Osteocyte (in vitro differentiated cells): ENCODE results near the gene LRFN5. TPM values are rescaled to one million over a fixed set of nuclear protein-coding genes. Genes with fewer than 3 reads are reported as not detected.
"Not testable (repeated sequence)": the region's sequence is repeated elsewhere in the genome, so short reads cannot be mapped to it uniquely, and the experiment has no call there.

Experiments used
- DNase-seq: peaks from one replicate; pipeline ENCODE4 v3.0.0; 2021; ENCODE audit warnings: mixed read lengths; ENCODE audit not compliant: unreplicated experiment; ENCODE audit errors: extremely low spot score
- H3K27ac Mint-ChIP-seq: one replicate; pipeline ENCODE4 v1.8.0; 2021; ENCODE audit warnings: mild to moderate bottlenecking, mixed read lengths; ENCODE audit not compliant: unreplicated experiment
- H3K27me3 Mint-ChIP-seq: one replicate; pipeline ENCODE4 v1.8.0; 2021; ENCODE audit warnings: mixed read lengths; ENCODE audit not compliant: unreplicated experiment
- H3K36me3 Mint-ChIP-seq: one replicate; pipeline ENCODE4 v1.8.0; 2021; ENCODE audit warnings: mixed read lengths; ENCODE audit not compliant: unreplicated experiment
- H3K4me1 Mint-ChIP-seq: one replicate; pipeline ENCODE4 v1.8.0; 2021; ENCODE audit warnings: mixed read lengths; ENCODE audit not compliant: unreplicated experiment
- H3K4me3 Mint-ChIP-seq: one replicate; pipeline ENCODE4 v1.8.0; 2021; ENCODE audit warnings: mild to moderate bottlenecking, moderate library complexity, mixed read lengths; ENCODE audit not compliant: unreplicated experiment
- H3K9me3 Mint-ChIP-seq: one replicate; pipeline ENCODE4 v1.8.0; 2021; ENCODE audit warnings: mixed read lengths; ENCODE audit not compliant: unreplicated experiment
- total RNA-seq: library from RNA; stranded (reverse); gene quantifications from 2 replicates; pipeline ENCODE4 v1.2.1, GENCODE V29; 2021
- TF ChIP-seq, protein P1 (sequence below): fragments of 200-600 bp; sonication (generic); IDR thresholded peaks from 2 replicates; pipeline ENCODE4 v1.5.0; 2021; ENCODE audit warnings: antibody characterized with exemption, mild to moderate bottlenecking, moderate library complexity

LRFN5 gene
- total RNA-seq, 1 donor from 2014 or later: 0.16 TPM

DNA sequence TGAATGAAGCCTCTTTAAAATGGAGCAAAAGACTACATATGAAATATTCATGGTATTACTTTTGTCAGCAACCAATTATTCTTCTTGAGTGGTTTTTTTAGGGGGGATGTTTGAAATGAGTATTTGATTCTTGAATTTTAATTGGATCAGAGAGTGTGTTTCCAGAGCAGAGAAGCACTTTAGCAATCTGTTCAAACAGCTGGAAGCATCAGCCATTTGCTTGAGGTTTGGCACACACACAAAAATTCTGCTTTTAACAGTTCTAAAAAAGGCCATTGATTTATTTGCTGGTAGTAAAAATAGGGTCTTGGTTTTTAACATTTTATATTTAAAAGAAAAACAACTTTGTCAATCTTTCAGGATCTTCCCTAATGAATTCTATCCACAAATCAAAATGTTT, 292.7 kb downstream of the LRFN5 start:
- H3K4me1 Mint-ChIP-seq: peaks cover 1% of the 10 kb centered on the region
- DNase-seq: no peak
- no peaks in the 10 kb centered on the region for H3K36me3 Mint-ChIP-seq
- no peak overlapping the region for H3K4me3 Mint-ChIP-seq
- H3K9me3 Mint-ChIP-seq: no peaks in the 10 kb centered on the region
- H3K27ac Mint-ChIP-seq: no peak overlapping the region
- H3K27me3 Mint-ChIP-seq: peaks cover 5% of the 10 kb centered on the region
- TF ChIP-seq, protein P1, sequence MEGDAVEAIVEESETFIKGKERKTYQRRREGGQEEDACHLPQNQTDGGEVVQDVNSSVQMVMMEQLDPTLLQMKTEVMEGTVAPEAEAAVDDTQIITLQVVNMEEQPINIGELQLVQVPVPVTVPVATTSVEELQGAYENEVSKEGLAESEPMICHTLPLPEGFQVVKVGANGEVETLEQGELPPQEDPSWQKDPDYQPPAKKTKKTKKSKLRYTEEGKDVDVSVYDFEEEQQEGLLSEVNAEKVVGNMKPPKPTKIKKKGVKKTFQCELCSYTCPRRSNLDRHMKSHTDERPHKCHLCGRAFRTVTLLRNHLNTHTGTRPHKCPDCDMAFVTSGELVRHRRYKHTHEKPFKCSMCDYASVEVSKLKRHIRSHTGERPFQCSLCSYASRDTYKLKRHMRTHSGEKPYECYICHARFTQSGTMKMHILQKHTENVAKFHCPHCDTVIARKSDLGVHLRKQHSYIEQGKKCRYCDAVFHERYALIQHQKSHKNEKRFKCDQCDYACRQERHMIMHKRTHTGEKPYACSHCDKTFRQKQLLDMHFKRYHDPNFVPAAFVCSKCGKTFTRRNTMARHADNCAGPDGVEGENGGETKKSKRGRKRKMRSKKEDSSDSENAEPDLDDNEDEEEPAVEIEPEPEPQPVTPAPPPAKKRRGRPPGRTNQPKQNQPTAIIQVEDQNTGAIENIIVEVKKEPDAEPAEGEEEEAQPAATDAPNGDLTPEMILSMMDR: no peak

DNA sequence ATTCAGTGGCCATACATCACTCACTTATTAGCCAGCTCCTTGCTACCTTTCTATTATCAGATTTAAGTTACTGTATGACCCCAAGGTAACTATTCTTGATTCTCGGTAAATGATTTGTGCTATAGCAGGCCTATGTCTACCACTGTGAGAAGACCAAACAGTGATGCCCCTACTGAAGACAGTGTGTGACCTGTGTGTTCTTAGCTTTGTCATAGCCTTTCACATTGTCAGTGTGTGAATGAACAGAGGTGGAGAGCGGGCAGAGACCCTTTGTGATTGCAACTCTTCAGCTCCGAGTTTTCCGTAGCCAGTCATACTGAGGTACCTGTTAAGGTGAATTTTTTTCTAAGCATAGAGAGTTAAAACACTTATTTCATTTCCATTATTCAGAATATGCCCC, 294.0 kb downstream of the LRFN5 start:
- H3K27me3 Mint-ChIP-seq: peaks cover 3% of the 10 kb centered on the region
- no peaks in the 10 kb centered on the region for H3K9me3 Mint-ChIP-seq
- H3K4me3 Mint-ChIP-seq: no peak overlapping the region
- H3K4me1 Mint-ChIP-seq: peaks cover 1% of the 10 kb centered on the region
- H3K36me3 Mint-ChIP-seq: no peaks in the 10 kb centered on the region
- TF ChIP-seq, protein P1: no peak
- H3K27ac Mint-ChIP-seq: no peak overlapping the region
- no peak for DNase-seq

DNA sequence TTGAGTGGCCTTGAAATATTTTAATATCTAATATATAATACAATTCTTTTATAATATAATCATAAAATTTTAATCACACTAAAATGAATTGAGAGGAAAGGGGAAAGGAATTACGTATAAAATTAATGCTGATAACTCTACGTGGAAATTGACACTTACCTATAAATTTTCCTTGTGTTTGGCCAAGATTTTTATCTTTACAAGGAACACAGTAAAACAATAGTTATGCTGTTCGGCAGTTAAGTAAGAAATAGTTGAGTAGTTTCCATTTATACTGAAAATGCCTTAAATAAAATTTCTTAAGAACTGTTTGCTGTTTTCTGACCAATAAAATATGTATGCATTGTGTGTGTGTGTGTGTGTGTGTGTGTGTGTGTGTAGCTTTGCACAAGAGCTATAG, 294.4 kb downstream of the LRFN5 start:
- no peak for DNase-seq
- peaks cover 3% of the 10 kb centered on the region for H3K27me3 Mint-ChIP-seq
- H3K4me1 Mint-ChIP-seq: peaks cover 1% of the 10 kb centered on the region
- H3K36me3 Mint-ChIP-seq: no peaks in the 10 kb centered on the region
- TF ChIP-seq, protein P1: no peak
- no peaks in the 10 kb centered on the region for H3K9me3 Mint-ChIP-seq
- H3K4me3 Mint-ChIP-seq: no peak overlapping the region
- H3K27ac Mint-ChIP-seq: no peak overlapping the region

DNA sequence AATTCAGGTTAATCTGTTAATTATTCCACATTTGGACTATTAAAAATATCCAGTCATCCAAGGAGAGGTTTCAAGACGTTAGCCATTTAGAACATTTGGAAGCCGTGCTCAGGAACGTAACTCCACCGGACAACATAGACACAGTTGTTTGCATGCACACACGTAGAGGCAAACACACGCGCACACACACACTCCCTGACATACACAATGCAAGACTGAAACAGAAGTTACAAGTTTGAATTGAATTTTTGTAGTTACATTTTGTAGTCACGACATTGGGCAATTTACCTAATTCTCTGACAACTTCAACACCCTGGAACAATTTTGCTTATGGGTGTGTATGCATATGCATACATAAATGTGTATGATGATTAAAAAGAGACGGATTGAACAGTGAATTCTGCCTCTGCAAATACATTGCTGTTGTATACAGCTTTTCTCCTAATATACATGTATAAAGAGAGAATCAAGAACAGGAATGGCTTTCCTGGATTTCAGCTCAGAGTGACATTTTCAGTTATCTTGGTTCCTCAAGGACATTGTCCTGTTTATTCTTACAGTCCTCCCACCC, 298.8 kb downstream of the LRFN5 start:
- Mint-ChIP-seq H3K4me1 (no peaks in the 10 kb centered on the region), H3K27ac (no peak overlapping the region), H3K36me3 (no peaks in the 10 kb centered on the region), H3K27me3 (no peaks in the 10 kb centered on the region), H3K4me3 (no peak overlapping the region), H3K9me3 (no peaks in the 10 kb centered on the region)
- DNase-seq: no peak
- TF ChIP-seq, protein P1: no peak

DNA sequence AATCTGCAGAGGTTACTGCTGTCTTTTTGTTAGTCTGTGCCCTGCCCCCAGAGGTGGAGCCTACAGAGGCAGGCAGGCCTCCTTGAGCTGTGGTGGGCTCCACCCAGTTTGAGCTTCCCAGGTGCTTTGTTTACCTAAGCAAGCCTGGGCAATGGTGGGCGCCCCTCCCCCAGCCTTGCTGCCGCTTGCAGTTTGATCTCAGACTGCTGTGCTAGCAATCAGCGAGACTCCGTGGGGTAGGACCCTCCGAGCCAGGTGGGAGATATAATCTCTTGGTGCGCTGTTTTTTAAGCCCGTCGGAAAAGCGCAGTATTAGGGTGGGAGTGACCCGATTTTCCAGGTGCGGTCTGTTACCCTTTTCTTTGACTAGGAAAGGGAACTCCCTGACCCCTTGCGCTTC, 304.5 kb downstream of the LRFN5 start:
- not testable (repeated sequence) for H3K4me1 Mint-ChIP-seq, H3K27ac Mint-ChIP-seq, H3K27me3 Mint-ChIP-seq, DNase-seq, H3K9me3 Mint-ChIP-seq, H3K36me3 Mint-ChIP-seq, H3K4me3 Mint-ChIP-seq

DNA sequence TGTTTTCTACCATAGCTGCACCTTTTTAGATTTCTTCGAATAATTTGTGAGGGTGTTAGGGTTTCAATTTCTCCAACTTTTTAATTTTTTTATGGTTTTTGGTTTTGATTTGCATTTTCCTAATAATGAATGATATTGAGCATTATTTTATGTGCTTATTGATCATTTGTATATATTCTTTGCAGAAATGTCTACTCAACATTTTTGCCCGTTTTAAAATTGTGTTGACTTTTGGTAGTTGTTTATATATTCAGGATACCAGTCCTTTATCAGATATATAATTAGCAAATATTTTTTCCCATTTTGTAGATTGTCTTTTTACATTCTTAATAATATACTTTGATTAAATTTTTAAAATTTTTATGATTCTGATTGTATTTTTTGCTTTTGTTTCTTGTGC, 306.7 kb downstream of the LRFN5 start:
- Mint-ChIP-seq H3K27me3 (peaks cover 3% of the 10 kb centered on the region), H3K4me1 (no peaks in the 10 kb centered on the region), H3K4me3 (no peak overlapping the region), H3K36me3 (no peaks in the 10 kb centered on the region), H3K9me3 (peaks cover 11% of the 10 kb centered on the region), H3K27ac (no peak overlapping the region)
- TF ChIP-seq, protein P1: no peak
- DNase-seq: no peak
